HG03097 (cell line): ENCODE measurements around the gene GAK.
"Not testable (repeated sequence)": the region's sequence is repeated elsewhere in the genome, so short reads cannot be mapped to it uniquely, and the experiment has no call there.

Experiments used
- ATAC-seq: cut with Tn5 transposase; IDR thresholded peaks from one replicate; pipeline ENCODE4 v1.9.1; 2021; ENCODE audit not compliant: unreplicated experiment, low FRiP score

GAK gene

GRCh38 chr4:823176-823760 lies 108.8 kb downstream of the GAK start:
- ATAC-seq = no peak

DNA sequence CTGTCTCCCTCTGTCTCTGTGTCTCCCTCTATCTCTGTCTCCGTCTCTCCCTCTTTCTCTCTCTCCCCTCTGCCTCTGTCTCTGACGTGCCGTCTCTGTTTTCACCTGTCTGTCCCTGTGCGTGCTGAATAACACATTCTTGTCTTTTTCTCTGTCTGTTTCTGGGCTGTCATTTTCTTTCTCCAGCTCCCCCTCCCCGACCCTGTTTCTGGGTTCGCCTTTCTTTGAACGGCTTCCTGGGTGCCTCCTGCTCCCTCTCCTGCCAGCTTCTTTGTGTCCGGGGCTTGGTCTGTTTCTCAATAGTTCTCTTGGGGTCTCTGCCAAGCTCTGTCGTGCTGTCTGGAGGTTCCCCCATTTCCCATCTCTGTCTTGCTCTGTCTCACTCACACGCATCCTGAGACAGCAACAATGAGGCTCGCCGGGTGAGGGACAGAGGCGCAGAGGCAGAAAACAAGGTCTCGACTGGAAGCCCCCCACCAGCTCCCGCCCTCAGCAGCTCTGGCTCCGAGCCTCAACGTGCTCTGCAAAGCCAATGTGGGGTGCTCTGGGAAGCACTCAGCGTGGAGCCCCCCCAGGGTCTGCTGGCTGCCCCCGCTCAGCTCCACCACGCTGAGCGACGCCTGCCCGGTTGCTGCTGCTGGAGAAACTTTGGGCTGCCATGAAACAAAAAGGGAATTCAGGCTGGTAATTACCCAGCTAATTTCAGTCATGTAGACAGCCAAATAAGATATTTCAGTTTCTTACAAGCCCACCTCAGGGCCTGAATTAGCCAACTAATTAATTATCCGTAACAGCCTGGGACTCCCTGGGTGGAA lies 109.5 kb downstream of the GAK start:
- no peak for ATAC-seq

DNA sequence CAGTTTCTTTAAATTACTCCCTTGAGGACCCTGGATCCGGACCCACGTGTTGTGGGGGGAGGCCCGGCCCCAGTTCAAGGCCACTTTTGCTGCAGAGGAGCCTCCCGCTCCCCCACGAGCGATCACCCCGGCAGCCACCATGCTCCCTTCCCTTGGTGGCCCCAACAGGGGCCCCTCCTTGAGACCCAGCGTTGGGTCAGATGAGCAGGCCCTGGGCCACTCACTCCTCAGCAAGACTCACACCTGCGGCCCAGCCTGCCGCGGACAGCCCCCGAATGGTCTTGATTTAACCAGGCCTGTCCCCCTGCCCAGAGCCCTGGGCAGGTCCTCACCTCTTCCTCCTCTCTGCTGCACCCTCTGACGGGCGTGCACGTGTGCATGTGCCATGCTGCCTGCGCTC lies 110.5 kb downstream of the GAK start:
- no peak for ATAC-seq

DNA sequence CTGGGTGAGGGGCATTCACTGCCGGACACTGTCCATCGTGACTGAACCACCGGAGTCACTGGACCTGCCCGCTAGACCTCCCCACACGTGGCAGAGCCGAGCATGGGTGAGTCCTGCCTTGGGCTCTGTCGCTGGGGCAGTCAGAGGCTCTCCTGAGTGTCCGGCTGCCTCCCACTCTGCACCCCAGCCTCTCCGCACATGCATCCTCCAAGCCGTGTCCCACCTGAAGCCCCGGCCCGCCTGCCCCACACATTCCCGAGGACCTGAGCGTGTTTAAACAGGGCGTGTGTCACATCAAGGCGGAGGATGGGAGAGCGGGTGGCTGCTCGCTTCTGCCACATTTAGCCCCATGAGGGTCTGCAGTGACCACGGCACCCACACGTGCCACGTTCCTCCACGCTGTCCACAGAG lies 110.9 kb downstream of the GAK start:
- no peak for ATAC-seq

DNA sequence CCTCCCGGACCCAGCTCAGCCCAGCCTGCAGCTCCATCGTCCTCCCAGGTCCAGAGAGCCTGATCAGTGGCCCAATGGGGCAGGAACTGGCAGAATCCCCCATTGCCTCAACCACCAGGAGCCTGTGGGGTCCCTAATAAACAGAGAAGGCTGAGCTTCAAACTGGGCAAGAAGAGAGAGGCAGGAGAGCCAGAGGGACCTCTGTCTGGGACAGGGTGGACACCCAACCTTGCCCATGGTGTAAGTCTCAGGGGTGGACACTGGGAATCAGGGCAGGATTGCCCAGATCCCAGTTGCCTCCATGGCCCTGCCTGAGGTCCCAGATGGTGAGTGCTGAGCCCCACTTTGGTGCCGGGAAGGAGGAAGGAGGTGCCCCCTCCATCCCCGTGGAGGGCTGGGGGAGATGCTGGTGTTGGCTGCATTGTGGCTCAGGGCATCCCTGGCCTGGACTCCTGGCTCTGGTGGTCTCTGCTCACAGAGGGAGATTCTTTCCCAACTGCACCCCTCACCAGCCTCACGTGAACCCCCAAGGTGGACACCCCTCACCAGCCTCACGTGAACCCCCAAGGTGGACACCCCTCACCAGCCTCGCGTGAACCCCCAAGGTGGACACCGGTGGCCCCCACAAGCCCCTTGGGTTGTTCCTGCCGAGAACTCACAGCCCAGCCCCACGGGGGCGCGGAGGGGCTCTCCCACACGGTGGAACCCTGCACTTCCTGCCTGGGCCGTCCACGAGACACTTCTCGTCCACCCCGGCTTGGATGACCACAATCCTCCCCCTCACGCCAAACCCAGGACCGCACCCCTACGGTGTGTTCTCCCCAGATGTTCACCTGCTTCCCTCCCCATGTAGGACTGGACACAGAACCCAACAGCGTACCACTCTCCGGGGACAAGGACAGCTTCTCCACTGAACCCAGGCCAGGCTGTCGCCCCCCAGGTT lies 111.6 kb downstream of the GAK start:
- no peak for ATAC-seq

DNA sequence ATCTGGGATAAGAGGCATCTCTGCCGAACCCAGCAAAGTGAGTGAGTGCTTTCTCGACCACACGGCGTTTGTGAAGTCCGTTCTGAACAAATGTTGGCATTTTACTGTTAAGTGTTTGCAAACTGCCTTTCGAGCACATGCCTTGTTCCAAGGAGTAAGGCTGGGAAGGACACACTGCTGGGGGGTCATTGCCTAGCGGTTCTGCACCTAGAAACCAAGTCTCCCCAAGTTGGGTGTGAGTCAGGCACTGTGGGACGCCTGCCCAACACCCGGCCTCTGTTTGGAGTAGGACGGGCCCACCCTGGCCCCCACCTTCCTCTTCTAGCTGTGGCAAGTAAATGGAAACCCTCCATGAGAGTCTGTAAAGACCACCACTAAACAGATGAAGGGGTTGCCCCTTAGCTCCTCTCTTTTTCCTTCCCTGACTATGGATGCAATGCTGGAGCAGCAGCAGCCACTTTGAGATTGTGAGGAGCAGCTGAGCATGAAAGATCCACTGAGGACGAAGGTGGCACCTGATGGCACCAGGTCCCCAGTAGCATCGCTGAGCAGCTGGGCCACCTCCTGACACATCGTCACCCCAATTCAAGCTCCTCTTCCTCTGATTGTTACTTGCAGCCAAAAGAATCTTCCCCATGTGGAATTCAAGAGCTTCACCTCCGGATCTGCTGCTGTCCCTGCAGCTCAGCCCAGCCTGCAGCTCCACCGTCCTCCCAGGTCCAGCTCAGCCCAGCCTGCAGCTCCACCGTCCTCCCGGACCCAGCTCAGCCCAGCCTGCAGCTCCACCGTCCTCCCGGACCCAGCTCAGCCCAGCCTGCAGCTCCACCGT lies 112.5 kb downstream of the GAK start:
- ATAC-seq = no peak

GRCh38 chr4:818106-818921 lies 113.8 kb downstream of the GAK start:
- no peak for ATAC-seq

GRCh38 chr4:815464-816146 lies 116.5 kb downstream of the GAK start:
- ATAC-seq = no peak

DNA sequence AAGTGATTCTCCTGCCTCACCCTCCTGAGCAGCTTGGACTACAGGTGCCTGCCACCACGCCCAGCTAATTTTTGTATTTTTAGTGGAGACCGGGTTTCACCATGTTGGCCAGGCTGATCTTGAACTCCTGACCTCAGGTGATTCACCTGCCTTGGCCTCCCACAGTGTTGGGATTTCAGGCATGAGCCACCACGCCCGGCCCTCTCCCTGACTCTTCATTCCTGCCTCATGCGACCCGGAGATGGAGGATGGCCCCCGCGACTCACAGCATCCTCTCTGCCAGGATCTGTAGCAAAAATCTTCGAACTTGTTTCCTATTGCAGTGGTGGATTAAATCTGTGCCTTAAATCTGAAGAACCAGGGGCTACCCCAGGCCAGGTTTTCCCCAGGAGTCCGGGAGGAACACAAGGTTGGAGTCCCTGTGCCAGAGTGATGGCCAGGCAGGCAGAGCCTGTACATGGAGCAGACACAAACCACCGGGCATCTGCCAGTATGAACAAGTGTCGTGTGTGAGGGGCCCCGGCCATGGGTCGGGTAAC lies 117.7 kb downstream of the GAK start:
- no peak for ATAC-seq

DNA sequence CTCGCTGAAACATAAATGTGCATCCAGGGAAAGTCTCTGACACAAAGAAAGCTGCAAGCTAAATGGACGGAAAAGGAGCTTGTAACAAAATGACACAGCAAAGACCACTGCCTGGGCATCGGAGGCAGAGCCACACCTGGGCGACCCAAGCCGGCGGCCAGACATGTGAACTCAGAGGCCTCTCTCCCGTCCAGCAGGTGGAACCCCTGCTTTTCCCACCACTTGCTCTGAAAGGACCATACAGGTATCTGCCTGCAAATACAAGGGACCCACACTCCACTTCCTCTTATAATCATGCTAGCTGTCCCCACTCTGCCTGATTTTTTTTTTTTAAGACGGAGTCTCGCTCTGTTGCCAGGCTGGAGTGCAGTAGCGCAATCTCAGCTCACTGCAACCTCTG lies 118.2 kb downstream of the GAK start:
- ATAC-seq = no peak

DNA sequence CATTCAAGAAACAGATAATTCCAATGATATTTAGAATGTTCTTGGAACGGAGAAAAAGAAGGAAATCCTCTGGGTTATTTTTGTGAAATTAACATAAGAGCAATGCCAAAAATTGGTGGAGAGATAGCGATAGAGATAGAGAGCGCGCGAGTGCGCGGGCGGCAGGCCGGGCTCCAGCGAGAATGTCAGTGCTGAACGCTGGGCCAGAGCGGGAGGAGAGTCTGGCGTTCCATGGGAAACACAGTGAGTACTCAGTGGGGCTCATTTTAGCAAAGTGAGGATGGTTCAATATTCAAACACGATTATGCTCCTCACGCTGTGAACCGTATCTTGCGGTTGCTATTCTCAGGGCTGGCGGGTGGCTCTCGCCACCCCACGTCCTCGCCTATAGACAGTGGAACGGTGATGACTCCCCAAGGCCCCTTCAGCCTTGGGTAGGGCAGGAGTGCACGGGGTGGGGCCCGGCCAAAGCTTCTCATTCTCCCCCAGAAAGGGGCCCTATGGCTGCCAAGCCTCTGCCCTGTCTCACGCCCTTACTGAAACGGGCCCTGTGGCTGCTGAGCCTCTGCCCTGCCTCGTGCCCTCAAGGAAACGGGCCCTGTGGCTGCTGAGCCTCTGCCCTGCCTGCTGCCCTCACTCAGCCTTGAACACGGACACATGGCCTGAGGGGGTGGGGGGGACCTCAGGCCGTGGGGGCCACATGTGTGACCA lies 123.1 kb downstream of the GAK start:
- no peak for ATAC-seq

DNA sequence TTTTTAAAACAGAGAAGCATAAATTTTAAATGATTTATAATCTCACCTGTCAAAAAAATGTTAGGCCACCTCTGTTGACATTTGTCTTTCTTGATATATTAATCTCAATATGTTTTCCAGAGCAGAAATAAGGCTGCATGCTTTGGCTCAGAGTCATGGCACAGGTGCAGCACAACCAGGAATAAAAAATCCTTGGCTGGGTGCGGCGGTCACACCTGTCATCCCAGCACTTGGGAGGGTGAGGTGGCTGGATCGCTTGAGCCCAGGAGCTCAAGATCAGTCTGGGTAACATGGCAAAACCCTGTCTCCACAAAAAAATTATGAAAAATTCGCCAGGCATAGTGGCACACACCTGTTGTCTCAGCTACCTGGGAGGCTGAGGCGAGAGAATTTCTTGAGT lies 124.3 kb downstream of the GAK start:
- ATAC-seq = no peak

DNA sequence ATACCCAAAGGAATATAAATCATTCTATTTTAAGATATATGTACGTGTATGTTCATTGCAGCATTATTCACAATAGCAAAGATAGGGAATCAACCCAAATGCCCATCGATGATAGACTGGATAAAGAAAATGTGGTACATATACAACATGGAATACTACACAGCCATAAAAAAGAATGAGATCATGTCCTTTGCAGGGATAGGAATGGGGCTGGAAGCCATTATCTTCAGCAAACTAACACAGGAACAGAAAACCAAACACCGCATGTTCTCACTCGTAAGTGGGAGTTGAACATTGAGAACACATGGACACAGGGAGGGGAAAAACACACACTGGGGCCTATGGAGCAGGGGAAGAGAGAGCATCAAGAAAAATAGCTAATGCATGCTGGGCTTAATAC lies 125.1 kb downstream of the GAK start:
- ATAC-seq = not testable (repeated sequence)

- ATAC-seq = no peak
Observed at GRCh38 chr4:804804-805203, 127.3 kb downstream of the GAK start.

GRCh38 chr4:803884-804283 lies 128.2 kb downstream of the GAK start:
- no peak for ATAC-seq

- ATAC-seq = no peak
Observed at GRCh38 chr4:801436-802124, 130.5 kb downstream of the GAK start.
